ENCODE measurements around the gene RAB30. TPM values are rescaled to one million over a fixed set of nuclear protein-coding genes. Genes with fewer than 3 reads are reported as not detected.
"Not testable (repeated sequence)": the region's sequence is repeated elsewhere in the genome, so short reads cannot be mapped to it uniquely, and the experiment has no call there.

RAB30 gene
- total RNA-seq, 1 donor from 2014 or later: 8.8 TPM

DNA sequence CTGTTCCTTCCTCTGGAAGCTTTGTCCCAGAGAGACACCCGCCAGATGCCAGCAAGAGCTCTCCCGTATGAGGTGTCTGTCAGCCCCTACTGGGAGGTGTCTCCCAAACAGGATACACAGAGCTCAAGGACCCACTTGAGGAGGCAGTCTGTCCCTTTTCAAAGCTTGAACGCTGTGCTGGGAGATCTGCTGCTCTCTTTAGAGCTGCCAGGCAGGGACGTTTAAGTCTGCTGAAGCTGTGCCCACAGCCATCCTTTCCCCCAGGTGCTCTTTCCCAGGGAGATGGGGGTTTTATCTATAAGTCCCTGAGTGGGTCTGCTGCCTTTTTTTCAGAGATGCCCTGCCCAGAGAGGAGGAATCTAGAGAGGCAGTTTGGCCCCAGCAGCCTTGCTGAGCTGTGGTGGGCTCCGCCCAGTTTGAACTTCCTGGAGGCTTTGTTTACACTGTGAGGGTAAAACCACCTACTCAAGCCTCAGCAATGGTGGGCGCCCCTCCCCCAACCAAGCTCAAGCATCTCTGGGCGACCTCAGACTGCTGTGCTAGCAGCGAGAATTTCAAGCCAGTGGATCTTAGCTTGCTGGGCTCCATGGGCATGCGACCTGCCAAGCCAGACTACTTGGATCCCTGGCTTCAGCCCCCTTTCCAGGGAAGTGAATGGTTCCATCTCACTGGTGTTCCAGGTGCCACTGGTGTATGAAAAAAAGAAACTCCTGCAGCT is 115.8 kb downstream of the RAB30 start:
- DNase-seq (ENCODE audit: low spot score); ATAC-seq: not testable (repeated sequence)

GRCh38 chr11:82950502-82950901 is 121.2 kb downstream of the RAB30 start:
- DNase-seq (ENCODE audit: low spot score); ATAC-seq: not testable (repeated sequence)

DNA sequence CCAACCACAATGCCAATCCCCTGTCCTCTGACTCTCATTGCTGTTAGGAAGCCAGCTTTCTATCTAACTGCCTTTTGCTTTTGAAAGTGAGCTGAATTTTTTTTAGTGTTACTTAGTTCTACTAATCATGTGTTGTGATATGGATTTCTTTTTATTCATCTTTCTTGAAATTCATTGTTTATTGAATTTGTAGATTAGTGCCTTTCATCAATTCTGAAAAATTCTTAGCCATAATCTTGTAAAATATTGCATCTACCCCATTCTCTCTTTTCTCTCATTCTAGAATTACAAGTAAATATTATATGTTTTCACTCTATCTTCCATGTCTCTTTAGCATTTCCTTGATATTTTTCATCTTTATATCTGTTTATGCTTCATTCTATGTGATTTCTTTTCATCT is 122.3 kb downstream of the RAB30 start:
- DNase-seq (ENCODE audit: low spot score) (no peak), ATAC-seq (no peak)

GRCh38 chr11:82945682-82946081 is 126.0 kb downstream of the RAB30 start:
- ATAC-seq: no peak
- no peak for DNase-seq (ENCODE audit: low spot score)

DNA sequence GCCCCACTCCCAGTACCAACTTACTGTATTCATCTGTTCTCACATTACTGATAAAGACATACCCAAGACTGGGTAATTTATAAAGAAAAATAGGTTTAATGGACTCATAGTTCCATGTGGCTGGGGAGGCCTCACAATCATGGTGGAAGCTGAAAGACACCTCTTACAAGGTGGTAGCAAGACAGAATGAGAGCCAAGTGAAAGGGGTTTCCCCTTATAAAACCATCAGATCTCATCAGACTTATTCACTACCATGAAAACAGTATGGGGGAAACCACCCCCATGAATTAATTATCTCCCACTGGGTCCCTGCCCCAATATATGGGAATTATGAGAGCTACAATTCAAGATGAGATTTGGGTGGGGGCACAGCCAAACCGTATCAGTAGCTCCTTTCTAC is 126.7 kb downstream of the RAB30 start:
- ATAC-seq; DNase-seq (ENCODE audit: low spot score): not testable (repeated sequence)

- no peak for ATAC-seq
Measured at GRCh38 chr11:82944198-82944597, 127.5 kb downstream of the RAB30 start.

DNA sequence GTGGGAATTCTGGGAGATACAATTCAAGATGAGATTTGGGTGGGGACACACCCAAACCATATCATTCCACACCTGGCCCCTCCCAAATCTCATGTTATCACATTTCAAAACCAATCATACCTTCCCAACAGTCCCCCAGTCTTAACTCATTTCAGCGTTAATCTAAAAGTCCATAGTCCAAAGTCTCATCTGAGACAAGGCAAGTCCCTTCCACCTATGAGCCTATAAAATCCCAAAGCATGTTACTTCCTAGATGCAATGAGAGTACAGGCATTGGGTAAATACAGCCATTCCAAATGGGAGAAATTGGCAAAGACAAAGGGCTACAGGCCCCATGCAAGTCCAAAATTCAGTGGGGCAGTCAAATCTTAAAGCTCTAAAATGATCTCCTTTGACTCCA is 128.3 kb downstream of the RAB30 start:
- ATAC-seq; DNase-seq (ENCODE audit: low spot score): not testable (repeated sequence)

More at GRCh38 chr11:82944198-82944597, 127.5 kb downstream of the RAB30 start:
- no peak for DNase-seq (ENCODE audit: low spot score)

DNA sequence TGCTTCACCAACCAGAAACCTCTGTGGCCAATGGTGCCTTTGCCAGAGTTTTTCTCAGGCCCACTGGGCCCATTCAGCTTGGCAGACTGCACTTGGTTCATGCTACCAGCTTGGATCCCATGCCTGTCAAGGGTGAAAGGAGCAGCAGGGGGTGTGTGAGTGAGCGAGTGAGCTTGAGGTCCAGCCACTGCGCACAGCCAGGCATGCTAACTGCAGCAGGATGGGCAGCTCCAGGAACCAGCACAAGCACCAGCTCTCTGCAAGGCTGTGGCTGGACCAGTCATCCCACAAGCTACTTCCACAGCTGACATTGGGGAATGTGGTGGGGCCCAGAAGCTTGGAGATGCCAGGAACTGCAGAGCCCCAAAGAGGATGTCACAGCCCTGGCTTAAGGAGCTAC is 129.3 kb downstream of the RAB30 start:
- DNase-seq (ENCODE audit: low spot score) (no peak), ATAC-seq (no peak)

DNA sequence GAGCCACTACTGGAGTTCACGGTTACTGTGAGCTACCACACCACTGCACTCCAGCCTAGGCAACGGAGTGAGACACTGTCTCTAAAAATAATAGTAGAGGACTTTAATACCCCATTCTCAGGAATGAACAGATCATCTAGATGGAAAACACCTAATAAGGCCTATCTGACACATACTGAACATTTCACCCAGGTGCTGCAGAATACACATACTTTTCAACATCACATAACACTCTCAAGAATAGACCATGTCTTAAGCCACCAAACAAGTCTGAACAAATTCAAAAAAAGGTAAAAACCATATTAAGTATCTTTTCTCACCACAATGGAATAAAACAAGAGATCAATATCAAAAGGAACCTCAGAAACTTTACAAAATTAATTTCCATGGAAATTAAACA is 132.2 kb downstream of the RAB30 start:
- ATAC-seq (no peak), DNase-seq (ENCODE audit: low spot score) (no peak)

- ATAC-seq (no peak), DNase-seq (ENCODE audit: low spot score) (no peak)
Measured at GRCh38 chr11:82937554-82937953, 134.1 kb downstream of the RAB30 start.

DNA sequence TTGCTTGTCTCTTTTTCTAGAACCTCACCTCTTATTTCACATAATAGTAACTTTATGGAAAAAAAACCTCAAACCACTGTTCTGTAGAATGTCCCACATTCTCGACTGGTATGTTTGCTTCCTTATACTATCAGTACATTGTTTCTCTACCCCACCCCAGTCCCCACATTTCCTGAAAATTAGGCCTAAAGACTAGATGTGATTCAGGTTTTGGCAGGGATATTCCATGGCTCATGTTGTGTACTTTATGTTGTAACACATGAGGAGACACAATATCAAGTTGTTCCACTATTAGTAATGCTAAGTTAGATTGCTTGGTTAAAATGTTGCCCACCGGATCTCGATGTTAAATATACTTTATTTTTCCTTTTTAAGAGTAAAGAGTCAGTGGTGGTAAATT is 135.4 kb downstream of the RAB30 start:
- no peak for ATAC-seq

DNA sequence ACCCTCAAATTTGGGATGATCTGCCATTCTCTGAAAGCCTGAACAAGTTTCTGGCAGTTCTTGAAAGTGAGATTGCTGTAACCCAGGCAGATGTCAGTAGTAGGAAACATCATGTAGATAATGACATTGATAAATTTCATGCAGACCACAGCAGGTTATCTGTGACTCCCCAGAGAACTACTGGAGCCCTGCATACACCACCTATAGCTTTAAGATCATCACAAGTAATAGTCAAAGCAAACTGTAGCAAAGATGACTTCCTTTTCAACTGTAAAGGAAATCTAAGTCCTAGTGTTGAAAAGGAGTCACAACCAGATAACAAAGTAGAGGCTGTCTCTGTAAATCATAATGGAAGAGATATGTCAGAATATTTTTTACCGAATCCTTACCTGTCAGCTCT is 139.1 kb downstream of the RAB30 start:
- no peak for DNase-seq (ENCODE audit: low spot score)
- no peak for ATAC-seq

More for the DNA sequence above, 135.4 kb downstream of the RAB30 start:
- no peak for DNase-seq (ENCODE audit: low spot score)

DNA sequence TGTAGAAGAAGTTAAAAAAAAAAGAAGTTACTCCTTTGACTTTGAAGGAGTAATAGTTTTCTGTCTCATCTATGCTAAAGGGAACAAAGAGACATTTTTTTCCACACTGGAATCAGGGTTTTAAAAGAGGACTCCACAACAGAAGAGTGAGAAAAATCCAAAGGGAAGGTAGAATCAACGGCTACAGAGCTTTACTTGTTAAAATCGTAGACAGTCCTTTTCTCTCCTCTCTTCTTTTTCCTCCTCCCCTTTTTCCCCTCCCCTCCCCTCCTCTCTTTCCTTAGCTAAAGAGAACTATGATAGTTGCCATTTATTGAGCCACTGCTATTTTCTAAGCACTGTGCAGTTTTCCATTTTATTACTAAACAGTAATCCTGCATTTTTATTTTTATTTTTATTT is 141.0 kb downstream of the RAB30 start:
- ATAC-seq: no peak

GRCh38 chr11:82930229-82930628 is 141.5 kb downstream of the RAB30 start:
- DNase-seq (ENCODE audit: low spot score): no peak
- no peak for ATAC-seq

More for the DNA sequence above, 141.0 kb downstream of the RAB30 start:
- no peak for DNase-seq (ENCODE audit: low spot score)

DNA sequence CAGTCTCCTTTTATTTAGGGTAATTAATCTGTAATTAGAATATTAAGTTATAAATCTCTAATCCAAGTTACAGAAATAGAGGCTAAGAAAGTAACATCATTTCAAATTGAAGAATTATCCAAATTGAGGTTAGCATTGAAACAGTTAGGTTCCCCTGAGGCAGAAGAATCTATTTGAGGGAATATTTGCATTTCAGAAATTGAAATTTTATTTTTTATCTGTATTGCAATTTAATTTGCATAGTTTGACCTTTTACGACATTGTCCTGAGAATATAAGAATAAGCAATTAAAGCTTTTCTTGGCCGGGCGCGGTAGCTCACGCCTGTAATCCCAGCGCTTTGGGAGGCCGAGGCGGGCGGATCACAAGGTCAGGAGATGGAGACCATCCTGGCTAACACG is 142.6 kb downstream of the RAB30 start:
- DNase-seq (ENCODE audit: low spot score) (no peak), ATAC-seq (no peak)

DNA sequence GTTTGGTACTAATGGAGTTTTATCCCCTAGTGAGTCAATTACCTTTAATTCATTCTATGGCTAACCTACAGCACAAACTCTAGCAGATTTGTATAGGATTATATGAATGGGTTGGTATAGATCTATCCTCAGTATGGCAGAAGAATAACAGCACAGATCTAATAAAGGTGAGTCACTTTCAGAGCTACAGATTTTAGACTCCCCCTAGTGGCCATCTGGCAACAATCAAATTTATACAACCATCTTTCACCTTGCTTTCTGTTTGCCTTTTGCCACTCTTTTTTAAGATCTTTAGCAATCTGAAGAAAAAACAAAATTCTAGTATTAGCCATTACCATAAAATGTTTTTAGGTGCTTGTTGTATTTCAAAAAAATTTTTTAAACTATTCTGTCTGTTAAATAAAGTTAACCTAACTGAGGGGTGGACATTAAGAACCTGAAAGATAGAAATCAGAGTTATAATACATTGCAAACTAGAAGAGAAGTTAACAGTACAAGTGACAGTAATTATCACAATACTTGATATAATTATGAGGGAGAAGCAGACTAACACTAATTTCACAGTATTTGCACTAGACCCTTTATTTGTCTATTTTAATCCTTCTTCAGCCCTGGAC is 144.3 kb downstream of the RAB30 start:
- ATAC-seq (peak; percentile 93), DNase-seq (ENCODE audit: low spot score) (no peak)

DNA sequence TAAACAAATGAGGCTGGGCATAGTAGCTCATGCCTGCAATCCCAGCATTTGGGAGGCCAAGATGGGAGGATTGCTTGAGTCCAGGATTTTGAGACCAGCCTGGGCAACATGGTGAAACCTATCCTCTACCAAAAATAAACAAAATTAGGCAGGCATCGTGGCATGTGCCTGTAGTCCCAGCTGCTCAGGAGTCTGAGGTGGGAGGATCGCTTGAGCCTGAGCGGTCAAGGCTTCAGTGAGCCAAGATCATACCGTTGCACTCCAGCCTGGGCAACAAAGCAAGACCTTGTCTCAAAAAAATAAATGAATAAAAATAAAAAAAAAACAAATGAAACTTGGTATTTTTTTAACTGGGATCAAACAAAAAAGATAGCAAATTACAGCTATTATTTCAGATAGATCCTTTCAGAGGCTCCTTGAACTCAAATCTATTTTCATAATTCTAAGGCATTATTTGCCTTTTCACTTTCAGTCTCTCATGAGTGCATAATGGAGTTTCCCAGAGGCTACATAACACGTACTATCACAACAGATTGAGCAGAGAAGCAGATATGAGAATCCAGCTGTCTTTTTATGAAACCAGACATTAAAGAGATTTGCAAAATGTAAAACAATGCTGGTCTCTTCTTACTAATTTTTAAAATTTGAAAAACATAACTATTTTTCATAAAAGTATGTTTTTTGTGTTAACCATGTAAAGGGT is 147.0 kb downstream of the RAB30 start:
- ATAC-seq: no peak

More for the DNA sequence above, 147.0 kb downstream of the RAB30 start:
- DNase-seq (ENCODE audit: low spot score): no peak

Other genes with a start within 250 kb of the RAB30 start
- 41.4 TPM for gene PRCP, start 171.5 kb downstream of the RAB30 start, total RNA-seq
- gene DDIAS, start 170.2 kb downstream of the RAB30 start, total RNA-seq: 0.75 TPM
- gene PCF11, start 85.2 kb upstream of the RAB30 start, total RNA-seq: 23.6 TPM
- 4.3 TPM for gene ANKRD42, start 121.8 kb upstream of the RAB30 start, total RNA-seq
- 14.5 TPM for gene CCDC90B, start 214.5 kb upstream of the RAB30 start, total RNA-seq

Measured in left lobe of liver (tissue), 2 donors.